SH-SY5Y (cell line): ENCODE data around the gene ARHGAP26.

ENCODE experiments used
- GATA2 ChIP-seq: IDR thresholded peaks from 2 replicates; pipeline ENCODE4 v1.6.1; 2011; ENCODE audit warnings: mild to moderate bottlenecking, low read depth, low read length
- GATA3 ChIP-seq: IDR thresholded peaks from 2 replicates; pipeline ENCODE4 v1.6.1; 2011; ENCODE audit warnings: low read depth, mild to moderate bottlenecking, low read length, moderate library complexity

GRCh38 chr5:142725231-142726187 lies 44.7 kb upstream of the ARHGAP26 start:
- TF ChIP-seq GATA3: no peak
- TF ChIP-seq GATA2: no peak
